Transverse colon (tissue), 4 donors: ENCODE measurements around the gene NMU. TPM values are rescaled to one million over a fixed set of nuclear protein-coding genes. Genes with fewer than 3 reads are reported as not detected.

Experiments
- DNase-seq: peaks from one replicate; pipeline ENCODE4 v3.0.0-alpha.2; 2019
- H3K27ac ChIP-seq, 4 donors: fragments of 200-600 bp; sonication (generic); 2 replicates each; pipeline ENCODE4 v1.5.1; 2016 to 2018; ENCODE audit warnings: inconsistent platforms in 4 of 4
- H3K27me3 ChIP-seq: fragments of 200-600 bp; sonication (generic); 2 replicates; pipeline ENCODE4 v1.5.1; 2017; ENCODE audit warnings: inconsistent platforms
- H3K36me3 ChIP-seq, 4 donors: fragments of 200-600 bp; sonication (generic); 2 replicates each; pipeline ENCODE4 v1.5.1; 2017 to 2019; ENCODE audit warnings: inconsistent platforms in 4 of 4
- H3K4me1 ChIP-seq, 4 donors: fragments of 200-600 bp; sonication (generic); 2 replicates each; pipeline ENCODE4 v1.5.1; 2017 to 2020; ENCODE audit warnings: inconsistent platforms in 4 of 4
- H3K4me3 ChIP-seq, 4 donors: fragments of 200-600 bp; sonication (generic); 1 replicate in 1 of 4; 2 replicates in 3 of 4; pipeline versions ENCODE4 v1.5.1 to v1.6.1; 2017 to 2019; ENCODE audit warnings: inconsistent platforms in 4 of 4
- H3K9me3 ChIP-seq, 2 donors: fragments of 200-600 bp; sonication (generic); 2 replicates each; pipeline ENCODE4 v1.5.1; 2017 to 2019; ENCODE audit warnings: inconsistent platforms in 2 of 2
- EP300 ChIP-seq: sonication (generic); formaldehyde crosslinking; IDR thresholded peaks from one replicate; pipeline ENCODE4 v1.6.1; 2017; ENCODE audit warnings: antibody characterized with exemption, low read depth
- POLR2A ChIP-seq: fragments of 450-650 bp; IDR thresholded peaks from one replicate; pipeline ENCODE4 v1.6.1; 2016; ENCODE audit warnings: antibody characterized with exemption, mild to moderate bottlenecking, moderate library complexity
- POLR2AphosphoS5 ChIP-seq, 3 donors: sonication (generic); formaldehyde crosslinking; IDR thresholded peaks; one replicate each; pipeline ENCODE4 v1.6.1; 2016; ENCODE audit warnings: antibody characterized with exemption in 3 of 3
- WGBS, 2 donors: methylation state at CpG; one replicate each; pipeline ENCODE4 v1.1.5; 2018; ENCODE audit warnings: low coverage in 1 of 2; 5-methylcytosine and 5-hydroxymethylcytosine counted together
- in situ Hi-C, 4 donors: fragments of 200-750 bp; cut with MboI; loops; one replicate each; pipeline versions ENCODE4 v1.15.0 to v1.15.1; 2017; ENCODE audit warnings: low sequenced_read_pairs in 3 of 4, low pct_ligation_motif_present in 1 of 4, low pct_unique_long_range_greater_than_20kb in 1 of 4
- intact Hi-C: fragments of 100-400 bp; cut with DNase I; formaldehyde crosslinking; loops from one replicate; pipeline ENCODE4 v1.15.1; 2023; ENCODE audit warnings: low total_unique reads
- total RNA-seq, 4 donors: library from RNA; depleted of rRNA; stranded (reverse); fragments of >200 nt; gene quantifications; one replicate each; pipeline ENCODE4 v1.1.0, GENCODE V29; 2016
- TF ChIP-seq, protein P1 (sequence below), 5 experiments: fragments of 200-600 bp in 3 of 5; fragments of 450-650 bp in 2 of 5; sonication (generic) in 3 of 5; IDR thresholded peaks; 1 replicate in 2 of 5; 2 replicates in 3 of 5; pipeline ENCODE4 v1.5.1; 2016 to 2017; ENCODE audit warnings: antibody characterized with exemption in 5 of 5, inconsistent platforms in 3 of 5, mild to moderate bottlenecking in 2 of 5, moderate library complexity in 1 of 5

Gene NMU
- total RNA-seq, 4 donors from 2014 or later = 0.96 TPM; not detected in 3

DNA sequence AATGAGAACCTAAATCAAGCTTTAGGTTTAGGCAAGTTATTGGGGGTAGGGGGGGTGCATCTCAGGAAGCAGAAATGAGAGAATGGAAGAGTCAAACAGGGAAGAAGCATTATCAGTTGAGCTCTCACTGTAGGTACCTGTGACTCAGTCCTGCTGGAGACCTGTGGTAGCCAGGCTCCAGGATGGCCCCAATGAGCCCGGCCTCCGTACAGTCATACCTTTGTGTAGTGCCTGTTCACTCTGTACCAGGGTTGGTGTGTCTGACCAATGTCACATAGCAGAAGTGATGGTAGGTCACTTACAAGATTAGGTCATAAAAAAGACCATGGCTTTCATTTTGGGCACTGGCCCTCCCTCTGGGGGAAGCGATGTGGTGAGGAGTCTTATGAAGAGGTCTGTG is 45.3 kb upstream of the NMU start:
- in situ Hi-C loops = no loop called here
- 94% methylated on average over 3 of the region's 3 CpGs; no CpG with 5 or more reads in 1 of the 2 donors for WGBS, 2 donors
- Histone ChIP-seq H3K4me1 (no peaks in the 10 kb centered on the region), H3K36me3 (no peaks in the 10 kb centered on the region), H3K4me3 (no peak overlapping the region), H3K27ac (no peak overlapping the region), H3K9me3 (no peaks in the 10 kb centered on the region), H3K27me3 (no peaks in the 10 kb centered on the region)
- TF ChIP-seq, protein P1, sequence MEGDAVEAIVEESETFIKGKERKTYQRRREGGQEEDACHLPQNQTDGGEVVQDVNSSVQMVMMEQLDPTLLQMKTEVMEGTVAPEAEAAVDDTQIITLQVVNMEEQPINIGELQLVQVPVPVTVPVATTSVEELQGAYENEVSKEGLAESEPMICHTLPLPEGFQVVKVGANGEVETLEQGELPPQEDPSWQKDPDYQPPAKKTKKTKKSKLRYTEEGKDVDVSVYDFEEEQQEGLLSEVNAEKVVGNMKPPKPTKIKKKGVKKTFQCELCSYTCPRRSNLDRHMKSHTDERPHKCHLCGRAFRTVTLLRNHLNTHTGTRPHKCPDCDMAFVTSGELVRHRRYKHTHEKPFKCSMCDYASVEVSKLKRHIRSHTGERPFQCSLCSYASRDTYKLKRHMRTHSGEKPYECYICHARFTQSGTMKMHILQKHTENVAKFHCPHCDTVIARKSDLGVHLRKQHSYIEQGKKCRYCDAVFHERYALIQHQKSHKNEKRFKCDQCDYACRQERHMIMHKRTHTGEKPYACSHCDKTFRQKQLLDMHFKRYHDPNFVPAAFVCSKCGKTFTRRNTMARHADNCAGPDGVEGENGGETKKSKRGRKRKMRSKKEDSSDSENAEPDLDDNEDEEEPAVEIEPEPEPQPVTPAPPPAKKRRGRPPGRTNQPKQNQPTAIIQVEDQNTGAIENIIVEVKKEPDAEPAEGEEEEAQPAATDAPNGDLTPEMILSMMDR (IDR thresholded peaks at IDR 0.05) = no peak
- no peak for TF ChIP-seq EP300
- TF ChIP-seq POLR2A = no peak
- no peak for TF ChIP-seq POLR2AphosphoS5 (IDR thresholded peaks at IDR 0.05)
- DNase-seq = no peak
- intact Hi-C loops = no loop called here

DNA sequence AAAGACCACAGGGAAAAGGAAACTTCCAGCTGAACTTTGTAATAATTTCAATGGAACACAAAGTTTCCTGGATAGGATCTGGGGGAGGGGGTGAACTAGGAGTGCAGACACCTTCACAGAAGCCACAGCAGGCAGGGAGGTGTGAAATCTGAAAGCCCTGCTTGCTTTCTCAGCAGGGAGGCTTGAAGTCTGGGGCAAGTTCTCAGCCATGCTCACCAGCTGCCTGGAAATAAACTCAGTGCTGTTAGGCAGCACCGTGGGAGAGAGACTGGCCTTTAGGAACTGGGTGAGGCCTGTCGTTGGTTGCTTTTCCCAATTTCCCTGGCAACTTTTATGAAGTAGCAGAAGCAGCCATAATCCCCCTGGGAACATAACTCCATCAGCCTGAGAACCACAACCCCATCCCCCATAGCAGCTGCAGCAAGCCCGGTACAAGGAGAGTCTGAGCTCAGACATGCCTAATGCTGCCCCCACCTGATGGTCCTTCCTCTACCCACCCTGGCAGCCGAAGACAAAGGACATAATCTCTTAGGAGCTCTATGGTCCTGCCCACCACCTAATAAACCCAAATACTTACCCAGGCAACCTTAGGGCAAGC is 39.2 kb upstream of the NMU start:
- Histone ChIP-seq H3K27me3 (no peaks in the 10 kb centered on the region), H3K27ac (no peak overlapping the region), H3K4me1 (no peaks in the 10 kb centered on the region), H3K36me3 (no peaks in the 10 kb centered on the region), H3K4me3 (no peak overlapping the region), H3K9me3 (no peaks in the 10 kb centered on the region)
- intact Hi-C loops = no loop called here
- WGBS, 2 donors = 33% methylated on average over 4 of the region's 4 CpGs; no CpG with 5 or more reads in 1 of the 2 donors
- in situ Hi-C loops = no loop called here
- DNase-seq = no peak
- no peak for TF ChIP-seq POLR2AphosphoS5 (IDR thresholded peaks at IDR 0.05)
- no peak for TF ChIP-seq POLR2A
- no peak for TF ChIP-seq EP300
- TF ChIP-seq, protein P1 (IDR thresholded peaks at IDR 0.05) = no peak

DNA sequence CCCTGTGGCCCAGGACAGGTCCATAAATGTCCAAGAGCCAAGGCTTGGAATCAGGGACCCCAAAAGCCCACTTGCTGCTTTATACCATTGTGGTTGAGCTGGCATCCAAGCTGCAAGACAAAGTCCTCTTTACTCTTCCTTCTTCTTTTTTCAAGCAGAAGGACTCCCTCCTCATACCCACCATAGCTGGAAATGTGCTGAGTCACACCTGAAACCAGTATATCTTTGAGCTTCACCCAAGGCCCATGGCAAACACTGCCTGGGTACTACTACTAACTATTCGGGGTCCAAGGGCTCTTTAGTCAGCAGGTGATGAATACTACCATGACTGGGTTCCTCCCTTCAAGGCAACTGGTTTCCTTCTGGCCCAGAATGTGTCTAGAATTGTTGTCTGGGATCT is 37.3 kb upstream of the NMU start:
- intact Hi-C loops = no loop called here
- DNase-seq = no peak
- WGBS, 2 donors = 83% methylated on average over 1 of the region's 1 CpG; no CpG with 5 or more reads in 1 of the 2 donors
- no peaks in the 10 kb centered on the region for H3K4me1 ChIP-seq
- no peaks in the 10 kb centered on the region for H3K9me3 ChIP-seq
- H3K4me3 ChIP-seq = no peak overlapping the region
- H3K36me3 ChIP-seq = no peaks in the 10 kb centered on the region
- H3K27me3 ChIP-seq = no peaks in the 10 kb centered on the region
- TF ChIP-seq EP300 (no peak), POLR2A (no peak), POLR2AphosphoS5 (IDR thresholded peaks at IDR 0.05) (no peak)
- TF ChIP-seq, protein P1 (IDR thresholded peaks at IDR 0.05) = no peak
- H3K27ac ChIP-seq = no peak overlapping the region
- in situ Hi-C loops = no loop called here

DNA sequence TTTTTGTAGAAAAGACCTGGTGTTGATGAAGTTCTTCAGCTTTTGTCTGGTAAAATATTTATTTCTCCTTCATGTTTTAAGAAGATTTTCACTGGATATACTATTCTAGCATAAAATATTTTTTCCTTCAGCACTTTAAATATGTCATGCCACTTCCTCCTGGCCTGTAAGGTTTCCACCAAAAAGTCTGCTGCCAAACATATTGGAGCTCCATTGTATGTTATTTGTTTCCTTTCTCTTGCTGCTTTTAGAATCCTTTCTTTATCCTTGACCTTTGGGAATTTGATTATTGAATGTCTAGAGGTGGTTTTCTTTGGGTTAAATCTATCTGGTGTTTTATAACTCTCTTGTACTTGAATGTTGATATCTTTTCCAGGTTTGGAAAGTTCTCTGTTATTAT is 35.6 kb upstream of the NMU start:
- TF ChIP-seq EP300 (no peak), POLR2A (no peak), POLR2AphosphoS5 (IDR thresholded peaks at IDR 0.05) (no peak)
- TF ChIP-seq, protein P1 (IDR thresholded peaks at IDR 0.05) = no peak
- intact Hi-C loops = no loop called here

More for the DNA sequence above, 35.6 kb upstream of the NMU start:
- Histone ChIP-seq H3K4me1 (no peaks in the 10 kb centered on the region), H3K27me3 (no peaks in the 10 kb centered on the region), H3K9me3 (no peaks in the 10 kb centered on the region), H3K36me3 (no peaks in the 10 kb centered on the region), H3K4me3 (no peak overlapping the region), H3K27ac (no peak overlapping the region)
- DNase-seq = no peak
- in situ Hi-C loops = no loop called here
